ENCODE data around the gene CENPN. TPM values are rescaled to one million over a fixed set of nuclear protein-coding genes. Genes with fewer than 3 reads are reported as not detected.

CENPN gene
- total RNA-seq, 4 donors from 2014 or later: 5.8 to 9.6 (median 6.6) TPM

- Histone ChIP-seq H3K9me3 (no peaks in the 10 kb centered on the region), H3K4me1 (peaks cover 0 to 3% (median 0%) of the 10 kb centered on the region in 4 donors), H3K4me3 (no peak overlapping the region), H3K36me3 (peaks cover 2 to 48% (median 14%) of the 10 kb centered on the region in 4 donors), H3K27me3 (no peaks in the 10 kb centered on the region), H3K27ac (replicated peaks in 1 of 4) (no peak overlapping the region)
- no peak for TF ChIP-seq POLR2AphosphoS5 (IDR thresholded peaks at IDR 0.05)
- no peak for TF ChIP-seq POLR2A (IDR thresholded peaks at IDR 0.05; ENCODE audit: low read depth)
- no peak for TF ChIP-seq EP300 (IDR thresholded peaks at IDR 0.05)
- TF ChIP-seq, protein P1, sequence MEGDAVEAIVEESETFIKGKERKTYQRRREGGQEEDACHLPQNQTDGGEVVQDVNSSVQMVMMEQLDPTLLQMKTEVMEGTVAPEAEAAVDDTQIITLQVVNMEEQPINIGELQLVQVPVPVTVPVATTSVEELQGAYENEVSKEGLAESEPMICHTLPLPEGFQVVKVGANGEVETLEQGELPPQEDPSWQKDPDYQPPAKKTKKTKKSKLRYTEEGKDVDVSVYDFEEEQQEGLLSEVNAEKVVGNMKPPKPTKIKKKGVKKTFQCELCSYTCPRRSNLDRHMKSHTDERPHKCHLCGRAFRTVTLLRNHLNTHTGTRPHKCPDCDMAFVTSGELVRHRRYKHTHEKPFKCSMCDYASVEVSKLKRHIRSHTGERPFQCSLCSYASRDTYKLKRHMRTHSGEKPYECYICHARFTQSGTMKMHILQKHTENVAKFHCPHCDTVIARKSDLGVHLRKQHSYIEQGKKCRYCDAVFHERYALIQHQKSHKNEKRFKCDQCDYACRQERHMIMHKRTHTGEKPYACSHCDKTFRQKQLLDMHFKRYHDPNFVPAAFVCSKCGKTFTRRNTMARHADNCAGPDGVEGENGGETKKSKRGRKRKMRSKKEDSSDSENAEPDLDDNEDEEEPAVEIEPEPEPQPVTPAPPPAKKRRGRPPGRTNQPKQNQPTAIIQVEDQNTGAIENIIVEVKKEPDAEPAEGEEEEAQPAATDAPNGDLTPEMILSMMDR (IDR thresholded peaks at IDR 0.05): no peak
- WGBS: 84% methylated on average over 4 of the region's 4 CpGs
- intact Hi-C loops (cut with DNase I): no loop called here
- no peak for DNase-seq (ENCODE audit: extremely low spot score)
These were observed 34.4 kb upstream of the CENPN start for GRCh38 chr16:80972611-80973010.

DNA sequence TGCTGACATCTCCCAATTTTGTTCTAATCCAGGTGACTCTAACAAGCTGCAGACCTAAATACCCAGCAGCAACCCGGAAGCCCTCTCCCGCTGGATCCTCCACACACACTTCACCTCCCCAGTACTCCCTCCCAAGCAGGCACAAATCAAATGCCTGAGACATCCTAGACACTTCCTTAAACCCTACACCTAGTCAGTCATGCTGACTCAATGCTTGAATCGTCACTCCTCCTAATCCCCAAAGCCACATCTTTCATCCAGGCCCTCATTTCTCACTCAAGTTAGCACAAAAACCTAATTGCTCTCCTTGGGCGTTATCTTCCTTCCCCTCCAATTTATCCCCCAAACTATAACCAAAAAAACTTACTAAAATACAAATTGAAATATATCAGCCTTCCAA is 33.0 kb upstream of the CENPN start:
- intact Hi-C loops (cut with DNase I): no loop called here
- peaks cover 6 to 58% (median 17%) of the 10 kb centered on the region in 4 donors for H3K36me3 ChIP-seq
- no peaks in the 10 kb centered on the region for H3K27me3 ChIP-seq
- no peaks in the 10 kb centered on the region for H3K9me3 ChIP-seq
- H3K4me3 ChIP-seq: no peak overlapping the region
- H3K4me1 ChIP-seq: peaks cover 0 to 3% (median 0%) of the 10 kb centered on the region in 4 donors
- H3K27ac ChIP-seq (replicated peaks in 1 of 4): no peak overlapping the region
- no peak for DNase-seq (ENCODE audit: extremely low spot score)
- 93% methylated on average over 3 of the region's 4 CpGs for WGBS
- TF ChIP-seq, protein P1 (IDR thresholded peaks at IDR 0.05): no peak
- TF ChIP-seq POLR2A (IDR thresholded peaks at IDR 0.05; ENCODE audit: low read depth): no peak
- no peak for TF ChIP-seq POLR2AphosphoS5 (IDR thresholded peaks at IDR 0.05)
- TF ChIP-seq EP300 (IDR thresholded peaks at IDR 0.05): no peak

- no peak overlapping the region for H3K4me3 ChIP-seq
- H3K36me3 ChIP-seq: peaks cover 7 to 56% (median 18%) of the 10 kb centered on the region in 4 donors
- no peaks in the 10 kb centered on the region for H3K9me3 ChIP-seq
- intact Hi-C loops (cut with DNase I): no loop called here
- no peak for DNase-seq (ENCODE audit: extremely low spot score)
- H3K27me3 ChIP-seq: no peaks in the 10 kb centered on the region
- 85% methylated on average over 6 of the region's 6 CpGs for WGBS
- no peak overlapping the region for H3K27ac ChIP-seq (replicated peaks in 1 of 4)
- TF ChIP-seq, protein P1 (IDR thresholded peaks at IDR 0.05): peak in 1 of 3 experiments; percentile 6
- TF ChIP-seq EP300 (IDR thresholded peaks at IDR 0.05): no peak
- peaks cover 0 to 3% (median 0%) of the 10 kb centered on the region in 4 donors for H3K4me1 ChIP-seq
These were observed 32.2 kb upstream of the CENPN start for GRCh38 chr16:80974649-80975376.

- no peaks in the 10 kb centered on the region for H3K9me3 ChIP-seq
- H3K4me1 ChIP-seq: peaks cover 3 to 12% (median 11%) of the 10 kb centered on the region in 4 donors
- TF ChIP-seq, protein P1 (IDR thresholded peaks at IDR 0.05): no peak
- TF ChIP-seq POLR2A (IDR thresholded peaks at IDR 0.05; ENCODE audit: low read depth): no peak
- TF ChIP-seq EP300 (IDR thresholded peaks at IDR 0.05): no peak
- no peak for TF ChIP-seq POLR2AphosphoS5 (IDR thresholded peaks at IDR 0.05)
- intact Hi-C loops (cut with DNase I): no loop called here
- no peaks in the 10 kb centered on the region for H3K27me3 ChIP-seq
- DNase-seq (ENCODE audit: extremely low spot score): no peak
- H3K27ac ChIP-seq (replicated peaks in 1 of 4): no peak overlapping the region
- 97% methylated on average over 1 of the region's 1 CpG for WGBS
- peaks cover 3 to 52% (median 21%) of the 10 kb centered on the region in 4 donors for H3K36me3 ChIP-seq
- no peak overlapping the region for H3K4me3 ChIP-seq
These were observed 30.1 kb upstream of the CENPN start for GRCh38 chr16:80976946-80977345.

Measured in esophagus muscularis mucosa (tissue), 4 donors.